OCI-LY1 (cell line): ENCODE measurements around the gene PTH2R.

Source experiments
- H2AFZ ChIP-seq: fragments of 200-600 bp; sonication (generic), shearing (Covaris generic); 2 replicates; pipeline ENCODE4 v1.6.0; 2014; ENCODE audit warnings: antibody characterized with exemption, mild to moderate bottlenecking, low read length
- H3F3A ChIP-seq: fragments of 200-600 bp; sonication (generic), shearing (Covaris generic); 2 replicates; pipeline ENCODE4 v1.6.0; 2014; ENCODE audit warnings: mild to moderate bottlenecking, antibody characterized with exemption, low read length, moderate library complexity; ENCODE audit not compliant: insufficient read depth
- H3K27ac ChIP-seq: fragments of 200-600 bp; sonication (generic); 2 replicates; pipeline ENCODE4 v1.5.1; 2014; ENCODE audit warnings: low read length, mixed run types, mild to moderate bottlenecking, low read depth; ENCODE audit not compliant: poor library complexity, severe bottlenecking
- H3K27me3 ChIP-seq: fragments of 200-600 bp; sonication (generic); 2 replicates; pipeline ENCODE4 v1.6.0; 2014; ENCODE audit warnings: antibody characterized with exemption, mild to moderate bottlenecking, low read length, moderate library complexity; ENCODE audit not compliant: insufficient read depth
- H3K36me3 ChIP-seq: fragments of 200-600 bp; sonication (generic); 2 replicates; pipeline ENCODE4 v1.6.1; 2014; ENCODE audit warnings: mild to moderate bottlenecking, antibody characterized with exemption, low read length, moderate library complexity, mixed read lengths; ENCODE audit not compliant: insufficient read depth
- H3K4me1 ChIP-seq: fragments of 200-600 bp; sonication (generic); 2 replicates; pipeline ENCODE4 v1.5.1; 2014; ENCODE audit warnings: mild to moderate bottlenecking, low read length, moderate library complexity; ENCODE audit not compliant: insufficient read depth, severe bottlenecking
- H3K4me2 ChIP-seq: fragments of 200-600 bp; sonication (generic), shearing (Covaris generic); 2 replicates; pipeline ENCODE4 v1.6.1; 2014; ENCODE audit warnings: low read length
- H3K4me3 ChIP-seq: fragments of 200-600 bp; sonication (generic); 2 replicates; pipeline ENCODE4 v1.5.1; 2014; ENCODE audit warnings: low read length, low read depth, mild to moderate bottlenecking, mixed read lengths; ENCODE audit not compliant: poor library complexity, severe bottlenecking
- H3K79me2 ChIP-seq: fragments of 200-600 bp; shearing (Covaris generic); 2 replicates; pipeline ENCODE4 v1.6.1; 2016; ENCODE audit warnings: mixed run types, low read length, mixed read lengths; ENCODE audit not compliant: insufficient read depth
- H3K9ac ChIP-seq: fragments of 200-600 bp; sonication (generic), shearing (Covaris generic); 2 replicates; pipeline ENCODE4 v1.6.1; 2014; ENCODE audit warnings: mild to moderate bottlenecking, low read length, mixed read lengths
- H3K9me2 ChIP-seq: fragments of 200-600 bp; sonication (generic), shearing (Covaris generic); 2 replicates; pipeline ENCODE4 v1.6.1; 2014; ENCODE audit warnings: low read depth, mild to moderate bottlenecking, low read length, mixed read lengths
- H3K9me3 ChIP-seq: fragments of 200-600 bp; shearing (Covaris generic); 2 replicates; pipeline ENCODE4 v1.6.1; 2014; ENCODE audit warnings: low read length, mixed read lengths
- H4K20me1 ChIP-seq: fragments of 200-600 bp; sonication (generic), shearing (Covaris generic); 2 replicates; pipeline ENCODE4 v1.6.0; 2016; ENCODE audit warnings: mild to moderate bottlenecking, low read length; ENCODE audit not compliant: insufficient read depth
- CTCF ChIP-seq: fragments of 200-600 bp; sonication (generic), shearing (Covaris generic); IDR thresholded peaks from 2 replicates; pipeline ENCODE4 v1.5.1; 2017; ENCODE audit warnings: mild to moderate bottlenecking, antibody characterized with exemption, low read length, moderate library complexity, mixed read lengths
- EZH2 ChIP-seq: fragments of 200-600 bp; sonication (generic), shearing (Covaris generic); IDR thresholded peaks from 2 replicates; pipeline ENCODE4 v1.8.0; 2017; ENCODE audit warnings: borderline replicate concordance, mixed run types, mild to moderate bottlenecking, antibody characterized with exemption, low read length, moderate library complexity, mixed read lengths

Gene PTH2R

GRCh38 chr2:208491641-208492040 lies 85.0 kb downstream of the PTH2R start:
- no peak overlapping the region for H3K4me2 ChIP-seq
- no peak overlapping the region for H3K27ac ChIP-seq
- H3K4me1 ChIP-seq: no peaks in the 10 kb centered on the region
- no peak overlapping the region for H3K4me3 ChIP-seq
- H3F3A ChIP-seq: no peaks in the 10 kb centered on the region
- H3K9me3 ChIP-seq: no peaks in the 10 kb centered on the region
- no peak for TF ChIP-seq EZH2
- TF ChIP-seq CTCF: no peak
- no peak overlapping the region for H2AFZ ChIP-seq
- H3K27me3 ChIP-seq: no peaks in the 10 kb centered on the region
- H3K79me2 ChIP-seq: no peaks in the 10 kb centered on the region
- no peaks in the 10 kb centered on the region for H3K9me2 ChIP-seq
- H3K36me3 ChIP-seq: no peaks in the 10 kb centered on the region
- no peaks in the 10 kb centered on the region for H4K20me1 ChIP-seq
- H3K9ac ChIP-seq: no peak overlapping the region

GRCh38 chr2:208492069-208492468 lies 85.5 kb downstream of the PTH2R start:
- H2AFZ ChIP-seq: no peak overlapping the region
- TF ChIP-seq CTCF (no peak), EZH2 (no peak)
- no peaks in the 10 kb centered on the region for H4K20me1 ChIP-seq
- no peaks in the 10 kb centered on the region for H3K79me2 ChIP-seq
- H3K36me3 ChIP-seq: no peaks in the 10 kb centered on the region
- no peaks in the 10 kb centered on the region for H3K27me3 ChIP-seq
- no peaks in the 10 kb centered on the region for H3K4me1 ChIP-seq
- H3K9me2 ChIP-seq: no peaks in the 10 kb centered on the region
- no peaks in the 10 kb centered on the region for H3F3A ChIP-seq
- no peak overlapping the region for H3K9ac ChIP-seq
- H3K27ac ChIP-seq: no peak overlapping the region
- H3K4me3 ChIP-seq: no peak overlapping the region
- no peaks in the 10 kb centered on the region for H3K9me3 ChIP-seq
- H3K4me2 ChIP-seq: no peak overlapping the region

- Histone ChIP-seq H2AFZ (no peak overlapping the region), H3K9me2 (no peaks in the 10 kb centered on the region), H3K4me3 (no peak overlapping the region), H3K4me2 (no peak overlapping the region), H3K27ac (no peak overlapping the region), H3K4me1 (no peaks in the 10 kb centered on the region), H3K27me3 (no peaks in the 10 kb centered on the region), H3K79me2 (no peaks in the 10 kb centered on the region), H3F3A (no peaks in the 10 kb centered on the region), H3K36me3 (no peaks in the 10 kb centered on the region), H4K20me1 (no peaks in the 10 kb centered on the region), H3K9ac (no peak overlapping the region), H3K9me3 (no peaks in the 10 kb centered on the region)
- TF ChIP-seq CTCF (no peak), EZH2 (no peak)
Observed at GRCh38 chr2:208493186-208493585, 86.6 kb downstream of the PTH2R start.
